CD4-positive, alpha-beta T cell (primary cell): Measurements from ENCODE around the gene DBN1. TPM values are rescaled to one million over a fixed set of nuclear protein-coding genes. Genes with fewer than 3 reads are reported as not detected.

Source experiments
- ATAC-seq: fragments of 200-7000 bp; cut with Tn5 transposase; one replicate; pipeline ENCODE4 v1.10.0; 2022; ENCODE audit warnings: mild to moderate bottlenecking; ENCODE audit not compliant: poor library complexity
- CTCF ChIA-PET: fragments of 350-600 bp; sonication (Branson Sonifier 250); formaldehyde crosslinking; loops from one replicate; lab custom pipeline; 2021; ENCODE audit warnings: antibody characterized with exemption, inconsistent platforms; lab: Charles Lee
- POLR2A ChIA-PET: fragments of 350-600 bp; sonication (Branson Sonifier 250); formaldehyde crosslinking; loops from one replicate; lab custom pipeline; 2021; ENCODE audit warnings: antibody characterized with exemption, inconsistent platforms; lab: Charles Lee
- DNase-seq, 14 experiments: peaks; one replicate each; pipeline ENCODE4 v3.0.0-alpha.2; 2013 to 2020; ENCODE audit warnings: mixed read lengths in 2 of 14
- H3K27ac ChIP-seq, 2 donors: one replicate each; pipeline versions ENCODE4 v1.5.1 to v1.7.0; 2013; ENCODE audit warnings: low read length in 2 of 2, low read depth in 1 of 2, mild to moderate bottlenecking in 1 of 2
- H3K27me3 ChIP-seq, 2 experiments: 1 replicate in 1 of 2; 2 replicates in 1 of 2; pipeline versions ENCODE4 v1.6.1 to v1.7.0; 2013; ENCODE audit warnings: low read length in 2 of 2, control low read depth in 1 of 2, mild to moderate bottlenecking in 1 of 2, moderate library complexity in 1 of 2; ENCODE audit not compliant: insufficient read depth in 2 of 2, control insufficient read depth in 1 of 2
- H3K36me3 ChIP-seq: one replicate; pipeline ENCODE4 v1.6.1; 2013; ENCODE audit warnings: low read length, control low read depth; ENCODE audit not compliant: insufficient read depth
- H3K4me1 ChIP-seq: one replicate; pipeline ENCODE4 v1.6.1; 2013; ENCODE audit warnings: low read length, control low read depth; ENCODE audit not compliant: insufficient read depth
- H3K4me3 ChIP-seq: one replicate; pipeline ENCODE4 v1.5.1; 2013; ENCODE audit warnings: mild to moderate bottlenecking, low read length, moderate library complexity
- H3K9me3 ChIP-seq, 2 experiments: 1 replicate in 1 of 2; 2 replicates in 1 of 2; pipeline versions ENCODE4 v1.6.1 to v1.7.0; 2013; ENCODE audit warnings: low read length in 2 of 2, mild to moderate bottlenecking in 2 of 2, control low read depth in 1 of 2, moderate library complexity in 1 of 2; ENCODE audit not compliant: control insufficient read depth in 1 of 2, insufficient read depth in 1 of 2
- H3K27ac Mint-ChIP-seq: one replicate; pipeline ENCODE4 v1.8.0; 2020; ENCODE audit warnings: mixed read lengths
- H3K27me3 Mint-ChIP-seq: one replicate; pipeline ENCODE4 v1.8.0; 2021; ENCODE audit warnings: mixed read lengths
- H3K36me3 Mint-ChIP-seq: one replicate; pipeline ENCODE4 v1.8.0; 2021; ENCODE audit warnings: low read depth, mixed read lengths
- H3K4me1 Mint-ChIP-seq: one replicate; pipeline ENCODE4 v1.8.0; 2021; ENCODE audit warnings: low read depth, mixed read lengths
- H3K4me3 Mint-ChIP-seq: one replicate; pipeline ENCODE4 v1.8.0; 2020; ENCODE audit warnings: mild to moderate bottlenecking, mixed read lengths
- H3K9me3 Mint-ChIP-seq: one replicate; pipeline ENCODE4 v1.8.0; 2020; ENCODE audit warnings: mixed read lengths
- CTCF ChIP-seq: fragments of 200-600 bp; IDR thresholded peaks from one replicate; pipeline ENCODE4 v1.8.0; 2022; ENCODE audit warnings: antibody characterized with exemption, mild to moderate bottlenecking
- intact Hi-C, 2 experiments: fragments of 100-400 bp; cut with DNase I in 1 of 2; cut with micrococcal nuclease in 1 of 2; formaldehyde crosslinking; loops; one replicate each; pipeline versions ENCODE4 v1.15.1 to v1.9.0; 2023 to 2025; cut with DNase I, micrococcal nuclease
- total RNA-seq, 174 experiments: library from RNA in 2 of 174; stranded (reverse) in 2 of 174; gene quantifications; one replicate each; pipeline ENCODE4 v1.2.3 and lab custom pipeline; 2021 to 2026

Gene DBN1
- total RNA-seq, 2 experiments from 2014 or later = 1.8 to 2.5 TPM

GRCh38 chr5:177409043-177409801 lies 64.2 kb downstream of the DBN1 start, which contains the start of gene F12:
F12 (minus strand) TSS chr5:177409564; CDS start chr5:177409527, 37 bp downstream.
- no peaks in the 10 kb centered on the region for H3K27me3 ChIP-seq
- peaks cover 38% of the 10 kb centered on the region for H3K4me1 Mint-ChIP-seq
- no peak for TF ChIP-seq CTCF
- ChIA-PET CTCF (interaction anchor here (0.7 to 9.7 kb wide), 2 partner anchors 19 to 42 kb away, joined by 3 to 352 read pairs; partner anchors contain the start of gene PRR7), POLR2A (interaction anchor here (8.8 to 11.0 kb wide), 2 partner anchors 21 to 40 kb away, joined by 250 to 435 read pairs; partner anchors contain the start of genes GRK6 and PRR7)
- H3K27ac Mint-ChIP-seq = no peak within 1 kb of the TSS
- no peak within 1 kb of the TSS for H3K4me3 Mint-ChIP-seq
- DNase-seq (no peak), ATAC-seq (no peak)
- H3K9me3 ChIP-seq = no peaks in the 10 kb centered on the region
- H3K27ac ChIP-seq = no peak within 1 kb of the TSS
- H3K4me3 ChIP-seq = no peak within 1 kb of the TSS
- H3K4me1 ChIP-seq = peaks cover 47% of the 10 kb centered on the region
- H3K36me3 Mint-ChIP-seq = no peaks in the 10 kb centered on the region
- intact Hi-C loops = no loop called here
- no peaks in the 10 kb centered on the region for H3K36me3 ChIP-seq
- no peaks in the 10 kb centered on the region for H3K9me3 Mint-ChIP-seq
- no peaks in the 10 kb centered on the region for H3K27me3 Mint-ChIP-seq

Other genes with a start within 250 kb of the DBN1 start
- 10 to 100 TPM; 17.0 to 18.0 TPM for gene RAB24, start 169.9 kb downstream of the DBN1 start, total RNA-seq
- gene PRELID1, start 169.8 kb downstream of the DBN1 start, total RNA-seq = 10 to 100 TPM; 33.1 to 35.0 TPM
- gene MXD3, start 161.7 kb downstream of the DBN1 start, total RNA-seq = 1 to 10 TPM; 5.8 to 7.5 TPM
- gene LMAN2, start 122.0 kb downstream of the DBN1 start, total RNA-seq = 10 to 100 TPM; 54.5 to 55.6 TPM
- gene RGS14, start 115.7 kb downstream of the DBN1 start, total RNA-seq = 10 to 100 TPM; 34.7 to 35.3 TPM
- not detected for gene SLC34A1, start 89.2 kb downstream of the DBN1 start, total RNA-seq
- not detected for gene PFN3, start 73.0 kb downstream of the DBN1 start, total RNA-seq
- under 1 TPM; 0.20 to 0.60 TPM for gene F12, start 64.1 kb downstream of the DBN1 start, total RNA-seq
- 100 to 1,000 TPM; 186 to 192 TPM for gene GRK6, start 47.0 kb downstream of the DBN1 start, total RNA-seq
- gene PRR7, start 26.8 kb downstream of the DBN1 start, total RNA-seq = 10 to 100 TPM; 23.3 to 23.5 TPM
- 1 to 10 TPM; 5.2 to 6.0 TPM for gene PDLIM7, start 24.0 kb upstream of the DBN1 start, total RNA-seq
- gene DOK3, start 36.2 kb upstream of the DBN1 start, total RNA-seq = 1 to 10 TPM; 1.3 to 1.4 TPM
- gene DDX41, start 43.3 kb upstream of the DBN1 start, total RNA-seq = 10 to 100 TPM; 49.6 to 49.7 TPM
- gene FAM193B, start 80.9 kb upstream of the DBN1 start, total RNA-seq = 100 to 1,000 TPM; 150 to 155 TPM
- 10 to 100 TPM; 42.7 to 47.8 TPM for gene TMED9, start 118.6 kb upstream of the DBN1 start, total RNA-seq
- gene B4GALT7, start 126.5 kb upstream of the DBN1 start, total RNA-seq = 10 to 100 TPM; 31.1 to 33.8 TPM